Measurements from ENCODE around the gene PHC3.

GRCh38 chr3:170059447-170059846 is 122.1 kb downstream of the PHC3 start:
- TF ChIP-seq CTCF (IDR thresholded peaks at IDR 0.05) (no peak), POLR2A (IDR thresholded peaks at IDR 0.05) (no peak), POLR2AphosphoS5 (IDR thresholded peaks at IDR 0.05; ENCODE audit: insufficient read depth in 1 of 2, low read depth in 1 of 2) (no peak)
